ENCODE results near the gene RHOF. TPM values are rescaled to one million over a fixed set of nuclear protein-coding genes. Genes with fewer than 3 reads are reported as not detected.

Gene RHOF
- total and polyA plus RNA-seq, 4 donors: 7.6 to 17.6 (median 13.2) TPM

DNA sequence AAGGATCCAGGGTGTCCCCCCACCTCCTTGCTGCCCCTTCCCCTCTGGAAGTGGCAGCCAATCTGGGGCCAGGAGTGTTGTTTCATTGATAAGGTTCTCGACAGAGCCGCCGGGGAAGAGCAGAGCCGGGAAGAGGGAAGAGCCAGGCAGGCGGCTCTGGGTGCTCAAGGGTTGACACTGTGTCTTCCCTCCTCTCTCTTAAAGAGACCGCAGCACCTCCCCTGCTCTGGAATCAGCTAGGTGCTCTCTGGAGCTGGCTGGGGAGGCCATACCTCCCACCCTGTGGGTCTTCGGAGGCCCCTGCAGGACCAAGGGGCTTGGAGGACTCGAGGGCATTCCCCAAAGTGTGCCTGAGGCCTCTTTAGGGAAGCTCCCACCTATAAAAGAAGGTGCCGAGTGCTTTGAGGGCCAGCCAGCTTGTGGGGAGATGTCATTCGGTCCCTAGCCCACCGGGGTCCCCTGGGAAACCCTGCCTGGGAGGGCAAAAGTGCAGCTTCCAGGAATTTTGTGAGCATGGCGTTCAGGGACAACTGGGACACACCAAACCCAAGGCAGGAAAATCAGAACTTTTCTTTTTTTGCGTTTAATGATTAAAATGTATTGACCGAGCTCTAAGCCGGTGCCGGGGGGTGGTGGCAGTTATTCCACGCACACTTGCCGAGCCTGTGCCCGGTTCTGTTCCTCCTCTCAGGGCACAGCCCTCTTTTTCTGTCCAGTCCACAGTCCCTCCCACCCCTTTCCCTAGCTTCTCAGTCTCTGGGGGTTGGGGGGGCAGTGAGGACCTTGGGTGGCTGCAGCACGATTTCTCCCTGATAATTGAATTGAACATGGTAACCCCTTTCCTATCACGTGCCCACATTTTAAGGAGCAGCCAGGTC, 13.3 kb upstream of the RHOF start:
- Histone ChIP-seq H3K27ac (ENCODE audit: low read depth, low read length) (peak overlapping the region; percentile 33), H3K4me1 (ENCODE audit: control insufficient read depth, insufficient read depth, low read length) (peaks cover 50% of the 10 kb centered on the region), H3K9me3 (ENCODE audit: control insufficient read depth, insufficient read depth, low read length) (no peaks in the 10 kb centered on the region), H3K4me3 (ENCODE audit: low read depth, low read length) (peak overlapping the region; percentile 71), H3K36me3 (ENCODE audit: control insufficient read depth, insufficient read depth, low read length) (peaks cover 56% of the 10 kb centered on the region), H3K27me3 (ENCODE audit: control insufficient read depth, insufficient read depth, low read length) (no peaks in the 10 kb centered on the region)
- 22% methylated on average over 15 of the region's 21 CpGs for WGBS (ENCODE audit: insufficient coverage)
- DNase-seq (ENCODE audit: low read depth in 4 of 6, low spot score in 6 of 6): peak in 3 of 6 donors; percentile 12 to 72 (median 55)

GRCh38 chr12:121806009-121806545, 12.6 kb upstream of the RHOF start:
- H3K27ac ChIP-seq (ENCODE audit: low read depth, low read length): peak overlapping the region; percentile 33
- H3K4me3 ChIP-seq (ENCODE audit: low read depth, low read length): peak overlapping the region; percentile 71
- H3K4me1 ChIP-seq (ENCODE audit: control insufficient read depth, insufficient read depth, low read length): peaks cover 46% of the 10 kb centered on the region
- WGBS (ENCODE audit: insufficient coverage): 3% methylated on average over 12 of the region's 16 CpGs
- no peaks in the 10 kb centered on the region for H3K9me3 ChIP-seq (ENCODE audit: control insufficient read depth, insufficient read depth, low read length)
- peak in 2 of 6 donors; percentile 23 to 25 for DNase-seq (ENCODE audit: low read depth in 4 of 6, low spot score in 6 of 6)
- H3K36me3 ChIP-seq (ENCODE audit: control insufficient read depth, insufficient read depth, low read length): peaks cover 50% of the 10 kb centered on the region
- no peaks in the 10 kb centered on the region for H3K27me3 ChIP-seq (ENCODE audit: control insufficient read depth, insufficient read depth, low read length)

DNA sequence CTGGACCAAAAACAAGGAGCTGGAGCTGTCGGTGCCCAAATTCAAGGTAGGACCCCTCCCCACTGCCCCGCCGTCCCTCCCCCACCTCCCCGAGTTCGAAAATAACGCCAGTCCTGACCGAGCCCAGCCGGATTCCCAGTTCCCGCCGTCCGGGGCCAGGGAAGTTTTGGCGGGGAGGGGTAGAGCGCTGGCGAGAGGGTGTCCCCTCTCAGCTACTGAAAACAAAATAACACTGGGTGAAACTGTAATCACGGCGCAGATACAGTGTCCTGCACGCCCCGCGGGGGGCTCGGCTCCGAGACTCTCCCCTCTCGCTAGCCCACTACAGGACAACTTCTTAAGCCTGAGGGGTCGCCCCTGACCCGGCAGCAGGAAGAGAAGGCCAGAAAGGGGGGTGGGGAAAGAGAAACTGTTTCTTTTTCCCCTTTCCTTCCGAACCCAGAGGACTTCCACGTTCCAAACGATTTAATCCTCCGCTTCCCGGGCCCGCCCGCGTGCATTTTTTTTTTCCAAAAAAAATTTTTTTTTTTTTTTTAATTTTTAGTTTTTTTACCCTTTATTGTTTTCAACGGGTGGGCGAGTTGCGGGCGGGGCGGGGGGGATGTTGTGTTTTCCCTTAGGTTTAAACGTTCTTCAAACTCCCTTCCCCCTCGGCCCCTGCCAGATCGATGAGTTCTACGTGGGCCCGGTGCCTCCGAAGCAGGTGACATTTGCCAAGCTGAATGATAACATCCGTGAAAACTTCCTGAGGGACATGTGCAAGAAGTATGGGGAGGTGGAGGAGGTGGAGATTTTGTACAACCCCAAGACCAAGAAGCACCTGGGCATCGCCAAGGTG, 11.9 kb upstream of the RHOF start:
- WGBS (ENCODE audit: insufficient coverage): 0% methylated on average over 9 of the region's 45 CpGs
- peaks cover 43% of the 10 kb centered on the region for H3K4me1 ChIP-seq (ENCODE audit: control insufficient read depth, insufficient read depth, low read length)

GRCh38 chr12:121804417-121805111, 11.1 kb upstream of the RHOF start:
- Histone ChIP-seq H3K27me3 (ENCODE audit: control insufficient read depth, insufficient read depth, low read length) (no peaks in the 10 kb centered on the region), H3K36me3 (ENCODE audit: control insufficient read depth, insufficient read depth, low read length) (peaks cover 39% of the 10 kb centered on the region), H3K9me3 (ENCODE audit: control insufficient read depth, insufficient read depth, low read length) (no peaks in the 10 kb centered on the region), H3K4me1 (ENCODE audit: control insufficient read depth, insufficient read depth, low read length) (peaks cover 45% of the 10 kb centered on the region), H3K27ac (ENCODE audit: low read depth, low read length) (peak overlapping the region; percentile 84), H3K4me3 (ENCODE audit: low read depth, low read length) (peak overlapping the region; percentile 71)
- under 1% methylated on average over 50 of the region's 63 CpGs for WGBS (ENCODE audit: insufficient coverage)
- DNase-seq (ENCODE audit: low read depth in 4 of 6, low spot score in 6 of 6): peak in 3 of 6 donors; percentile 22 to 68 (median 66)

More for the DNA sequence above, 11.9 kb upstream of the RHOF start:
- Histone ChIP-seq H3K27me3 (ENCODE audit: control insufficient read depth, insufficient read depth, low read length) (no peaks in the 10 kb centered on the region), H3K27ac (ENCODE audit: low read depth, low read length) (peak overlapping the region; percentile 84), H3K4me3 (ENCODE audit: low read depth, low read length) (peak overlapping the region; percentile 71), H3K36me3 (ENCODE audit: control insufficient read depth, insufficient read depth, low read length) (peaks cover 44% of the 10 kb centered on the region), H3K9me3 (ENCODE audit: control insufficient read depth, insufficient read depth, low read length) (no peaks in the 10 kb centered on the region)
- DNase-seq (ENCODE audit: low read depth in 4 of 6, low spot score in 6 of 6): peak in 3 of 6 donors; percentile 15 to 75 (median 64)

GRCh38 chr12:121803861-121804416, 10.5 kb upstream of the RHOF start, which contains the start of gene SETD1B:
SETD1B (plus strand) TSS chr12:121804009; CDS start chr12:121804738, 729 bp downstream.
- H3K4me1 ChIP-seq (ENCODE audit: control insufficient read depth, insufficient read depth, low read length): peaks cover 50% of the 10 kb centered on the region
- under 1% methylated on average over 74 of the region's 74 CpGs for WGBS (ENCODE audit: insufficient coverage)
- peak within 1 kb of the TSS; percentile 99 for H3K27ac ChIP-seq (ENCODE audit: low read depth, low read length)
- peak in 3 of 6 donors; percentile 22 to 87 (median 75) for DNase-seq (ENCODE audit: low read depth in 4 of 6, low spot score in 6 of 6)
- no peaks in the 10 kb centered on the region for H3K27me3 ChIP-seq (ENCODE audit: control insufficient read depth, insufficient read depth, low read length)
- H3K9me3 ChIP-seq (ENCODE audit: control insufficient read depth, insufficient read depth, low read length): no peaks in the 10 kb centered on the region
- H3K4me3 ChIP-seq (ENCODE audit: low read depth, low read length): peak within 1 kb of the TSS; percentile 80
- H3K36me3 ChIP-seq (ENCODE audit: control insufficient read depth, insufficient read depth, low read length): peaks cover 33% of the 10 kb centered on the region

GRCh38 chr12:121802843-121803698, 9.6 kb upstream of the RHOF start:
- peak; percentile 89 to 99 (median 96) for DNase-seq (ENCODE audit: low read depth in 4 of 6, low spot score in 6 of 6)
- Histone ChIP-seq H3K27me3 (ENCODE audit: control insufficient read depth, insufficient read depth, low read length) (no peaks in the 10 kb centered on the region), H3K27ac (ENCODE audit: low read depth, low read length) (peak overlapping the region; percentile 99), H3K36me3 (ENCODE audit: control insufficient read depth, insufficient read depth, low read length) (peaks cover 30% of the 10 kb centered on the region), H3K9me3 (ENCODE audit: control insufficient read depth, insufficient read depth, low read length) (no peaks in the 10 kb centered on the region), H3K4me1 (ENCODE audit: control insufficient read depth, insufficient read depth, low read length) (peaks cover 57% of the 10 kb centered on the region), H3K4me3 (ENCODE audit: low read depth, low read length) (peak overlapping the region; percentile 80)
- under 1% methylated on average over 45 of the region's 65 CpGs for WGBS (ENCODE audit: insufficient coverage)

GRCh38 chr12:121802485-121802842, 9.0 kb upstream of the RHOF start:
- DNase-seq (ENCODE audit: low read depth in 4 of 6, low spot score in 6 of 6): no peak
- H3K4me3 ChIP-seq (ENCODE audit: low read depth, low read length): peak overlapping the region; percentile 80
- peak overlapping the region; percentile 99 for H3K27ac ChIP-seq (ENCODE audit: low read depth, low read length)
- peaks cover 28% of the 10 kb centered on the region for H3K36me3 ChIP-seq (ENCODE audit: control insufficient read depth, insufficient read depth, low read length)
- 0% methylated on average over 1 of the region's 1 CpG for WGBS (ENCODE audit: insufficient coverage)
- H3K4me1 ChIP-seq (ENCODE audit: control insufficient read depth, insufficient read depth, low read length): peaks cover 57% of the 10 kb centered on the region
- no peaks in the 10 kb centered on the region for H3K9me3 ChIP-seq (ENCODE audit: control insufficient read depth, insufficient read depth, low read length)
- H3K27me3 ChIP-seq (ENCODE audit: control insufficient read depth, insufficient read depth, low read length): no peaks in the 10 kb centered on the region
